ENCODE results near the gene FCRL2.

- TF ChIP-seq CTCF (IDR thresholded peaks at IDR 0.05), result no peak
- TF ChIP-seq POLR2AphosphoS5 (IDR thresholded peaks at IDR 0.05), result no peak
- no peak for TF ChIP-seq EP300 (IDR thresholded peaks at IDR 0.05)
Observed at GRCh38 chr1:157770442-157771043, 6.4 kb downstream of the FCRL2 start.

All from upper lobe of left lung (tissue), 4 donors.